Umbilical cord (tissue), 2 donors: ENCODE results near the gene DYNC1LI1. TPM values are rescaled to one million over a fixed set of nuclear protein-coding genes. Genes with fewer than 3 reads are reported as not detected.
"Not testable (repeated sequence)": the region's sequence is repeated elsewhere in the genome, so short reads cannot be mapped to it uniquely, and the experiment has no call there.

Source experiments
- DNase-seq: peaks from one replicate; pipeline ENCODE4 v3.0.0-alpha.2; 2015; ENCODE audit warnings: low spot score
- total RNA-seq: library from RNA; depleted of rRNA; stranded (reverse); fragments of >200 nt; gene quantifications from one replicate; pipeline ENCODE4 v1.2.3, GENCODE V29; 2014; ENCODE audit warnings: low replicate concordance; ENCODE audit not compliant: insufficient read depth

DYNC1LI1 gene
- total RNA-seq, 1 donor from 2014 or later, result 28.4 TPM

DNA sequence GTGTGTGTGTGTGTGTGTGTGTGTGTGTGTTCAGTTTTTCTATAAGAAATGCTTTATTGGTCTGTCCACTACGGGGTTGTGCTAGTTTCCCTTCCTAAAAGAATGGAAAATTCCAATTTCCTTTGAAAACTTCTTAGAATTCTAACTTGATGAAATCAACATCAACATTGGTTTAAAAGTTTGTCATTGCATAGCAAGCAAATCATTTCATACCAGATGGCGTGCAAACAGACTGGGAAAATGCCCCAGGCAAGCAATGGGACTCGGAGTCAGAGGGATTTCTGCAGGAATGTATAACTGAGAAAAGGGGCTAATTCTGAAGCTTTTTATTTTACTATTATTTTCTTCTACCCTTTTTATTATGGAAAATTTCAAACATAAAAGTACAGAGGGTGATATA is 13.1 kb upstream of the DYNC1LI1 start:
- no peak for DNase-seq

DNA sequence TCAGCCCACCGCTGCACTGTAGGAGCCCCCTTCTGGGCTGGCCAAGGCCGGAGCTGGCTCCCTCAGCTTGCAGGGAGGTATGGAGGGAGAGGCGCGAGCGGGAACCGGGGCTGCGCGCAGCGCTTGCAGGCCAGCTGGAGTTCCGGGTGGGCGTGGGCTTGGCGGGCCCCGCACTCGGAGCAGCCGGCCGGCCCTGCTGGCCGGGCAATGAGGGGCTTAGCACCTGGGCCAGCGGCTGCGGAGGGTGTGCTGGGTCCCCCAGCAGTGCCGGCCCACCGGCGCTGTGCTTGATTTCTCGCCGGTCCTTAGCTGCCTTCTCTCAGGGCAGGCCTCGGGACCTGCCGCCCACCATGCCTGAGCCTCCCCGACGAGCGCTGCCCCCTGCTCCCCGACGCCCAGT is 8.0 kb upstream of the DYNC1LI1 start:
- not testable (repeated sequence) for DNase-seq

DNA sequence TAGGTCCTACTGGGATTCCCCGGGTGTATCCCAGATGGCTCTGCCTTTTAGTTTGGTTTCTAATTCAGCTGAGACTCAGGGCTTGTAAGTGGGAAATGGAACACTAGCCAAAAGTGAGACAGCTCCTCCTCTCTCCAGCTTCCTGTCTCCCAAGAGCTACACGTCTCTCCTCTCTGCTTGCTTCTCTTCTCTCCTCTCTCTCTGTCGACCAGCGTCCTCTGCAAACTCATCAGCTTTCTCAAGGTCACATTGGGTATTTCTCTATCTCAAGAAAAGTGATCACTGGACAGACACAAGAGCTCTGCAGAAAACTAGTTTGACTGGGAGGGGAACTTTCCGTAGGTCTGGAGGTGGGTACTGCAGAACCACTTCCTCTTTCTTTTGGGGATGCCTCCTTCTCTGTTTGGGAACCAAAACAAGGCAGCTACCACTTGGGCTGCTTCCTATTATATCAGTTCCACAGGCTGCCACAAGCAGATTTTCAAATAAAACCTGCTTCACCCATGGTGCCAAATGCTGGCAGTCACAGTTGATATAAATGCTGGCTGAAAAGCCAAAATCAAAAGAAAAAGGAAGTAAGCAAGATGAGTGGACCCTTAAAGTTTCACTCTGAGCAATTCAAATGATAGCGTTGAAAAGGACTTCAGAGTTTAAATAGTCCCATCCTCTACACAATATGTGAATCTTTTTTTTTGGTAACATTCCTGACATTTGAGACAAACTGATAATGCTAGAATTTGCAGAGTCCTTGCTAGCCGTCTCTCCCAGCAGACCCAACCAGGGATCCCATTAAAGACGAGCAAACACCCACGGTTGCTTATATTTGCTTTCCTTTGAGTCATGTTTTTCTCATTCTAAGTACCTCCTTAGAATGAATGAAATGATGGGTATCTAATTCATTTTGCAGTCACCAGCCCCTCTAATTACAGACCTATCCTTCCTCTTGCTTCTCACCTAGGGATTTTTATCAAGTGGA is 7.2 kb upstream of the DYNC1LI1 start:
- peak; percentile 54 for DNase-seq

DNA sequence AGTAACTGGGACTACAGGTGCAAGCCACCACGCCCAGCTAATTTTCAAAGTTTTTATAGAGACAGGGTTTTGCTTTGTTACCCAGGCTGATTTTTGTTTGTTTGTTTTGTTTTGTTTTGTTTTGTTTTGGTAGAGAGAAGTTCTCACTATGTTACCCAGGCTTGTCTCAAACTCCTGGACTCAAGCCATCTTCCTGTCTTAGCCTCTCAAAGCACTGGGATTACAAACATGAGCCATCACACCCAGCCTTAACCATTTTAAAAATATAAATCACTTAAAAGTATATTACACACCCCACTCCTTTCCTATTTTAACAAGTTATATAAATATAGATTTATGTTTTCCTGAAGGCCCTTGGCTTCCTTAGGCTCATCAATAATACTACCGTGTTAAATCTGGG is 6.5 kb upstream of the DYNC1LI1 start:
- DNase-seq, result peak; percentile 37

DNA sequence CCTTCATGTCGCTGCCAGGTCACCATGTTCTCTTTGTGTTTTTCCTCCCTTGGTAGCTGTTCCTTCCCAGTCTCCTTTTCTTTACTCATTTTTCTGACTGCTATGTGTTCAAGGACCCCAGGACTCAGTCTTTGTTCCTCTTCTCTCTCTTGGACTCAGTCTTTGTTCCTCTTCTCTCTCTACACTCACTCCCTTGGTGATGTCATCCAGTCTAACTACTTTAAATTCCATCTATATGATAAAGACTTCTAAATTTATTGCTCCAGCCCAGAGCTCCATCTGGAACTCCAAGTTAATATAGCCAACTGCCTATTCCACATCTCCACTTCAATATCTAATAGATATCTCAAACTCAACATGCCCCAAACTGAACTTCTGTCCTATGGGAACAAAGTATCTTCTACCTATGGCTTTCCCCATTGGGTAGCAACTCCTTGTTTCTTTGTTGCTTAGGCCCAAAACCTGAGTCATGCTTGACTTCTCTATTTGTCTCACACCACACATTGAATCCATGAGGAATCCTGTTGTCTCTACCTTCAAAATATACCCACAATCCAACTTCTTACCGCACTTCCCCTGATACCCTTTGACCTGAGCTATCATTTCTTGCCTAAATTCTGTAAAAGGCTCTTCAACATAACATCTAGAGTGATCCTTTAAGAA is 4.9 kb upstream of the DYNC1LI1 start:
- peak; percentile 38 for DNase-seq

DNA sequence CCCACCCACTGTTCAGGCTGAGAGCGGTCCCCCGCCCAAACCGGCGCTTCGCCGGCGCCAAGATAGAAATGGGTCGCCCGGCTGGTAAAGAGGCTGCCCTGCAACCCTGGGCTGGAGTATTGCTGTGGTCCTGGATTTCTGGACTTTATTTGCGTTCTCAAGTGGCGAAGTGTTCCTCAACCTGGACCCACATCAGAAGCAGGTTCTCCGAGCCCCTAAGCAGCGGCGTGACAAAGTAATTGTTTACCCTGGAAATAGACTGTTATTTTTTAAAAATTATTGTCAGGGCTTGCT is 481 bp upstream of the DYNC1LI1 start:
- DNase-seq, result no peak

DNA sequence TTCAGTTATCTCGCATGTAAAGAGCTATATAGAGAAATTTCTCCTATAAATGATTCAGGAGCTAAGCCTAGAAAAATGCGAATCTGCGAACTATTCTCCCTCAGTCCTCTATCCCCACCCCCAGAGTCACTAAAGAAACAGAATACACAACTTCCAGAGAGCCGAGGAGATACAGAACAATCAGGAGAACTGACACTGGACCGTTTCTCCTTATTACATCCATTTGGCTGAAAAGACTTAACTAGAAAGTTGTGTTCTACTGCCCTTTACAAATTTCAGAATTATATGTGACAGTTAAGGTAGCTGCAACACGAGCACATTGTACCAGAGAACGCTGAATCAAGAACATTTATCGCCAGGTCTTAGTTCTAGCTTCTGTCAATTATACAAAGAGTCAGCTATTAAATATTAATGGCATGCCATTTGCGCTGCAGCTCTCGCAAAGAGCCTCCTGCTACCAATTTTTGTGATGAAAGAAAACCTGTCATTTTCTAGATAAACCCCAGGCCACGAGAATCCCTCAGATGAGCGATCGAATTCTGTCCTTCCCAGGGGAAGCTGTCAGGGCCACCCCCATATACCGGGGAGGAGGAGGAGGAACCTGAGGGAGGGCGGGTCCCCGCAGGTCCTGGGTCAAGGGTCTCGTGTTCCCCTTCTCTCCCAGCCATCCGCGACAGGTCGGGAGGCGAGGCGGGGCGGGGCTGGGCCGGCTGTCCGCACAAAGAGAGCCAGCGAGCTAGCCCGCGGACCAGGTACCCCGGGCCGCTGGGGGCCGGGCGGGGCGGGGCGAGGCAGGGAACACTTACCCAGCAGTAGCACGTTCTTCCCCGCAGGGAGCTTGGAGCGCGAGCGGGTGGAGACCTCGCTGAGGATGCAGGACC is 878 bp downstream of the DYNC1LI1 start:
- peak; percentile 54 for DNase-seq

DNA sequence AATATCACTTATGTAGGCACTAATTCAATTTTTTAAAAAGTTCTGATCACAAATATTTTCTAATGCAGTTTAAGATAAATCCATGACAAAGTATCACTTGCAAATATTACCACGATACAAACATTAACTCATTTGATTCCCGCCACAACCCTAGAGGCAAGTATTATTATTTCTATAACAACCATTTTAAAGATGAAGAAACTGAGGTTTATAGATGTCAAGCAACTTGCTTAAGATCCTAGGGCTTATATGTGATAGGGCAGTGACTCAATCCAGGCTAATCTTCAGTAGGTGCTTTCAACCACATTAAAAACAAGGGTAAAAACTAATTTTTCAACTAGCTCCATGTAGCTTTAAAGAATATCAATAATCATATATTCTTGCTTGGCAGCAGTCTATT is 1.7 kb downstream of the DYNC1LI1 start:
- no peak for DNase-seq

DNA sequence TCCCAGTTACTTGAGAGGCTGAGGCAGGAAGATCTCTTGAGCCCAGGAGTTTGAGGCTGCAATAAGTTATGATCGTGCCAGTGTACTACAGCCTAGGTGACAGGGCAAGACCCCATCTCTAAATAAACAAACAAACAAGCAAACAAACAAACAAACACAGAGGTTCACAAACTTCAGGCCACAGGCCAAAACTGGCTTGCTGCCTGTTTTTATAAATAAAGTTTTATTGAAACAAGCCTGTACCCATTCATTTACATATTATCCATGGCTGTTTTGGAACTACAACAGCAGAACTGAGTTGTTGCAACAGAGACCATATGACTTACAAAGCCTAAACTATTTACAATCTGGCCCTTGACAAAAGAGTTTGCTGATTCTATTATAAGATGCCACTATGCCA is 6.5 kb downstream of the DYNC1LI1 start:
- no peak for DNase-seq

DNA sequence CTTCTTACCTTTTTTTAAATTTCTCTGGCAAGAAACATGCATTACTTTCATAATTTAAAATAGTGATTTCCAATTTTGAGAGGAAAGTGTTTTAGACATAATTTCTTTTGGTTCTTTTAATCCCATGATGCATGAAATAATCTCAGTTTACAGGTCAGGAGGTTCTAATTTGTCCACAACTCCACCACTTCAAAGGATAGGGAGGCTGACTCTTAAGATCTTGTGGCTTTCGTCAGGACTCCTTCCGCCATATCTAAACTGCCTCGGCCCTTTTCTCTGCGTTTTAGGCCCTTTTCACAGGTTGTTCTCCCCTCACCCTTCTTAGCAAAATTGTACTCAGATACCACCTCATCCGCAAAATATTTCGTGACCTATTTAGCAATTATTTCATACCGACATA is 8.0 kb downstream of the DYNC1LI1 start:
- no peak for DNase-seq

DNA sequence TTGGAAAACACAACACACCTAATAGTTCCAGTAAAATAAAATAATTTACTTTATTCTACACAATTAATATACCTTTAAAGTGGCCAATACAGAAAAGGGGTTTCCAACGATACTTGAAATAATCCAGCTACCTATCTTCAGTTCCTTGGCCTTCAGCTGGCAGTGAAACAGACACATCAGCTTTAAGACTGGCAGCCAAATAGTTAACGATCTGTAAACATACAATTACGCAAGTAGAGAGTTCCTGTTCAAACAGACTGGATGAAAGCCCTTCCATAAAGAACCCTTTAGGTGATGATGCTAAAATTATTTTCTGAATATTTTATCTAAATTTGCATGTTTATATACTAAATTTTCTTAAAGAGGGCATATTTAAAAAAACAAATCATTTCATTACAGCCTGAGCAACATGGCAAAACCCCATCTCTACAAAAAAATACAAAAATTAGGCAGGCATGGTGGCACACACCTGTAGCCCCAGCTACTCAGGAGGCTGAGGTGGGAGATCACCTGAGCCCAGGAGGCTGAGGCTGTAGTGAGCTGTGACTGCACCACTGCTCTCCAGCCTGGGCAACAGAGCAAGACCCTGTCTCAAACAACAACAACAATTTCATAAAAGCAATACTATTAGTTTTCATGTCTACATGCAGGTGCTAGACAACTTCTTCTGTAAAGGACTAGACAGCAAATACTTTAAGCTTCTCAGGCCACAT is 12.9 kb downstream of the DYNC1LI1 start:
- no peak for DNase-seq

DNA sequence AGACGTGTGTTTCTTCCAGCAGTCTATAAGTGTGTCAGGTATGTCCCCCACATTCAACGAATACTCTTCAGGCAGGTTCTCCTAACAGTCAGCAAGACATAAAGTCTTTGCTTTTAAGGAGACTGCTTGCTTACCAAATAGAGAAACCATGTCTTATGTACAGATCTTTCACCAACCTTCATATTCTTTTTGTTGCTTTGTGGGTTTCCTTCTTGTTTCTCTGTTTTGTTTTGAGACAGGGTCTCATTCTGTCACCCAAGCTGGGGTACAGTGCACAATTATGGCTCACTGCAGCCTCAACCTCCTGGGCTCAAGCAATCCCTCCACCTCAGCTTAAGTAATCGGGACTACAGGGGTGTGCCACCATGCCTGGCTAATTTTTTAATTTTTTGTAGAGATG is 14.3 kb downstream of the DYNC1LI1 start:
- DNase-seq, result no peak

DNA sequence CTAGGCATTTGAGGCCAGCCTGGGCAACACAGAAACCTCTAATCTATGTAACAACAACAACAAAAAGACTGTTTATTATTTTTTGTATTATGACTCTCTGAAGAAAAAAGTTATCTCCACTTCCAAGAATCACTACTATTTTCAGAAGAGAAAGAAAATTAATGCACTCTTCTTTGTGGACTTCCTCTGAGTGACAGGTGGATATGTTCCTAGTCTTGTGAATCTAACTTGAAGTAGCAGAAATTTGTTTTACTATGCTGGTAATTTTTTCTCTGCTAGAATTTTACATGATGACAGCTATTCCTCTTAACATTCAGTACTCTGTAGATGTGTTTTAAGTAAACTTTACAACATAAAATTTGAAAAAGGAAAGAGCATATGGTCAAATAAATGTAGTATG is 16.7 kb downstream of the DYNC1LI1 start:
- no peak for DNase-seq

DNA sequence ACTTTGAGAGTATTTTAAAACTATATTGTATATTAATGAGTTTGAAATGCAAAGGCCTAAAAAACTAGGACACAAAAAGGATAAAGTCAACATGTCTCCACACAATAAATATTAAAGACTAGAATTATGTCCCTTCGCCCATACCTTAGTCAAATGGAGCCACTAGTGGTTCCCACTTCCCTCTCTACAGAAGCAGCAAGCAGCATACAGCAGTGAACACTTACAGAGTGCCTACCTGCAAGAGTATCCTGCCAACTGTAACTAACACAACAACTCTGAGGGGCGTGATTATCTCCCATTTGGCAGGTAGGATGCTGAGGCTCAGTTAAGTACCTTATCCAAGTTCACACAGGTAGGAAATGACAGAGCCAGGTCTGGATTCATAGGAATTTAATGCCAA is 17.2 kb downstream of the DYNC1LI1 start:
- no peak for DNase-seq

DNA sequence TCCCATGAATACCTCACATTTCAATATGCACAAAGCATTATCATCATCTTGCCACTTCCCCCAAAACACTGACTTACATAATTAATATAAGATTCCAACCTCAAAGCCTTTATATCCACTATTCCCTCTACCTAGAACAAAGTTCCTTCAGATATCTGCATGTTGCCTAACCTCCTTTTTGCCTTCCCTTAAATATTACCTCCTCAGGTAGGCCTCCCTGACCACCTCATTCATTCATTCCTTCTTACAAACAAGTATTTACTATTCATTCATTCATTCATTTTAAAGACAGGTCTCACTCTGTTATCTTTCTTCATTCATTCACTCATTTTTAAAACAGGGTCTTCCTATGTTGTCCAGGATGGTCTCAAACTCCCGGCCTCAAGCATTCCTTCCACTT is 18.6 kb downstream of the DYNC1LI1 start:
- no peak for DNase-seq

DNA sequence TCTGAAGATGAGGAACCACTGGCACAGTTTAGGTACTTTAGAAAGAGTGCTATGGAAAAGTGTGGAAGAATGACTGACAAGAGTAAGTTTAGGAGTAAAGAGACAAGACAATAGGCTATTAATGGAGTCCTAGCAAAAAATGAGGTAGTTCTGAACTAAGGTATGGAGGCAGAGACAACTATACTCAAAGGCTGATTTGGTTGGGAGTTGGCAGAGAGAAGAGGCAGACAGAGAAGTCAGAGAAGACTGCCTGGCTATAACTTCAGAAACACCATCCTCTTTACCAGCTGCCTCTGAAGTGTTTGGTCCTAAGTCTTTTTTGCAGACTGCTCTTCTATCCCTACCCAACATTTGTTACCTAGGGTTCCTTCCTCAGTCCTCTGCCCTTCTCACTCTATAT is 19.2 kb downstream of the DYNC1LI1 start:
- no peak for DNase-seq

DNA sequence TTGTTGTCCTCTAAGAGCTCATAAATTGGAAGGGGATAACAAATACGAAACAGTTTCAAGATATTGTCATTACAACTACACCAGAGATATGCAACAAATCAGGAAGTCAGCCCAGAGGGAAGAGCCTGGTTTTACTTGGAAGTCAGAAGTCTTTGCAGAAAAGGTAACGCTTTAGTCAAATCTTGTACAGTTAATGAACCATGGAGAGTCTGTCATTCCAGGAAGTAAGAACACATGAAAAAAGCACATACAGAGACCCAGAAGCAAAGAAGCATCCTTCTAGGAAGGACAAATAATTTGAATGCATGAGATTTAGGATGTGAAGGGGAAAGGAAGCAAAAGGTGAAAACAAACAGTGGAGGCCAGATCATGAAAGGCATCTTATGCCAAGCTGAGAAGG is 19.6 kb downstream of the DYNC1LI1 start:
- DNase-seq, result no peak

DNA sequence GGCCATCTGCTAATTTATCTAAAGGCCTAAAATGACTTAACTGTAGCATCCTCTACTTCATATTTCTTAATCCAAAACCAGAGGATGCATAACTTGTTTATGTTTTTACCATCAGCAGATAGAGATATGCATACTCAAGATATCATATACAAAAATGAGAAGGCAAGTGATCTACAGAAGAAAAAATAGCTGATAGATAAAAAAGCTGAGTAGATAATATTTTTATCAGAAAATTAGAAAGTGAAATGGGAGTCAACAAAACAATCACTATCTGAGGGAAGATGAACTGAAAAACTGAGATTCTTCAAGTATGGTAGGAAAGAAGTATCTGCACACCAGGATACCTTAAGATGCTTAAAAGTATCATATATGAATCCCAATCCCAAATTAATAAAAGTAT is 25.4 kb downstream of the DYNC1LI1 start:
- DNase-seq, result no peak

DNA sequence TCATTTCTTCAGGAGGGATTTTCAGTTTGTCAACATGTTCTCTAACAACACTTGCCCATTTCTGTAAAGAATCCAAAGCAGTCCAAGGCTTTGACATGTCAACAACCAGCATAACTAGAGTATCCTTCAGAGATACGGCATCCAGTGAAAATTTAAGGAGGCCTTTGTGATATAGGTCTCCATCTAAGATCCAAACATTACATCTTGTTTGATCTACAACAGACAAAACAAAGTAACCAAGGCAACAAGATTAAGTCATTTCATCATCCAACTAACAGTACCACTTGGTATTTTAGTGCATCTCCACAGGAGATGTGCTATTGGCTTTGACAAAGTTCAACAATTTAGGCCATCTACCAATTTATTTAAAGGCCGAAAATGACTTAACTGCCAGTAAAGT is 25.8 kb downstream of the DYNC1LI1 start:
- peak; percentile 5 for DNase-seq

DNA sequence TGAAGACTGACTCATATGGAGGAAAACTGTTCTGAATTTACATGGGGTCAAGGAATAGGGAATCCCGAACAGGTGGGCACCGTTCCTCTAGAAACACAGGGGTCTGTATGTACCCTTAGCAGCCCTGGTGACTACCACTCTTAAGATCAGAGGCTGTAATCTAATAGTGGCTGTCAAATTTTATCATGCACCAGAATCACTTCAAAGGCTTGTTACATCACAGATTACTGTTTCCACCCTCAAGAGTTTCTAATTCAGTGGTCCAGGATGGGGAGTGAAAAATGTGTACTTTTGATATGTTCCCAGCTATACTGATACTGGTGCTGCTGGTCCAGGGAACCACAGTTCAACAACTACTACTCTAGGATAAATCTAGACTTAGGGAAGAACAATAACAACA is 27.9 kb downstream of the DYNC1LI1 start:
- DNase-seq, result no peak

DNA sequence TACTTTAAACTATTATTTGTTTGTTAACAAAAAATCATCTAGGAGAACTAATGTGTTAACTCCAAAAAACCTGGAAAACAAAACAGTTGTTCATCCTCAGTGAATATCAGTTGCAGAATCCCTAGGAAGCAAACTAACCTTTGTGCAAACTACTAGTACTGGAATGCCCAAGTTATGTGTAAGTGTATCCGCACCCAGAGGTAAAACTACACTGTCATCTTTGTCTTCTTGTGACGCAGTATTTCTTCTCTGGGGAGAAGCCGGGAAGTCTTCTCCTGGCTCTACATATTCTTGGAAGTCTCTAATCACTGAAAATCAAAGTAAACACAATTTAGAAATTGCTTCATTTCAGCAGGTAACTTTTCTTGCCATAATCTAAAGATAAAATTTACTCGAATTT is 29.8 kb downstream of the DYNC1LI1 start:
- DNase-seq, result no peak

DNA sequence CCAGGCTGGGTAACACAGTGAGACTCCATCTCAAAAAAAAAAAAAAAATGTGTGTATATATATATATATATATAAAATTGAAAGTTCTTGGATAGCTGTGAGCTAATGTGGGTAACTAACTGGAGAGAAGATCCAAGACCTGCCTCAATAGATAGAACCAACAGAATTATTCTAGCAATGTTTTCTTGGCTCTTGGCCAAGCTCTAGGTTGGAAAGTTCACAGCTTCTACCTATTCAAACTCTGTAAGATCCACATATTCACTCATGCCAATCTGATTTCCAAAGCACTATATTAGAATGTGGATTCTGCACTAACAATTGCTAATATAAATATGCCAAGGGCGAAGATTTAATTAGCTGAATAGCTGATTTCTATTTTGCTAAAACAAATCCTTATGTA is 38.2 kb downstream of the DYNC1LI1 start:
- DNase-seq, result no peak
